Muscle of leg (tissue), 11 donors: ENCODE data around the gene ETFA. TPM values are rescaled to one million over a fixed set of nuclear protein-coding genes. Genes with fewer than 3 reads are reported as not detected.
"Not testable (repeated sequence)": the region's sequence is repeated elsewhere in the genome, so short reads cannot be mapped to it uniquely, and the experiment has no call there.

ENCODE experiments used
- DNase-seq: peaks from one replicate; pipeline ENCODE4 v3.0.0; 2013
- H3K27ac ChIP-seq: one replicate; pipeline ENCODE4 v1.5.1; 2013; ENCODE audit warnings: mild to moderate bottlenecking, low read length, control low read depth
- H3K27me3 ChIP-seq: one replicate; pipeline ENCODE4 v1.6.1; 2013; ENCODE audit warnings: low read length; ENCODE audit not compliant: control insufficient read depth, insufficient read depth
- H3K36me3 ChIP-seq: one replicate; pipeline ENCODE4 v1.6.1; 2013; ENCODE audit warnings: low read length; ENCODE audit not compliant: control insufficient read depth, insufficient read depth
- H3K4me1 ChIP-seq: one replicate; pipeline ENCODE4 v1.6.1; 2013; ENCODE audit warnings: low read length; ENCODE audit not compliant: control insufficient read depth, insufficient read depth
- H3K4me3 ChIP-seq: one replicate; pipeline ENCODE4 v1.5.1; 2013; ENCODE audit warnings: low read length, control low read depth
- H3K9me3 ChIP-seq: replicated peaks from 2 replicates; pipeline ENCODE4 v1.6.1; 2013; ENCODE audit warnings: low read depth, low read length; ENCODE audit not compliant: control insufficient read depth
- WGBS: methylation state at CpG from one replicate; pipeline ENCODE4 v1.1.5; 2013; ENCODE audit warnings: missing lambda C conversion rate; ENCODE audit not compliant: insufficient coverage; 5-methylcytosine and 5-hydroxymethylcytosine counted together
- polyA plus RNA-seq, 8 donors: library from polyadenylated mRNA; unstranded; fragments of 120-200 nt; gene quantifications; one replicate each; pipeline versions ENCODE4 v1.2.1 to v1.2.3, GENCODE V29; 2013; ENCODE audit warnings: inconsistent platforms in 1 of 8, low replicate concordance in 1 of 8; ENCODE audit not compliant: insufficient read length in 8 of 8, insufficient read depth in 1 of 8
- total RNA-seq: library from RNA; stranded (reverse); fragments of 120-200 nt; gene quantifications from one replicate; pipeline ENCODE4 v1.2.4, GENCODE V29; 2013

ETFA gene
- total and polyA plus RNA-seq, 9 donors = 112 to 141 (median 119) TPM

- Histone ChIP-seq H3K4me1 (no peaks in the 10 kb centered on the region), H3K36me3 (no peaks in the 10 kb centered on the region), H3K4me3 (no peak overlapping the region), H3K27ac (no peak overlapping the region), H3K9me3 (no peaks in the 10 kb centered on the region), H3K27me3 (peaks cover 59% of the 10 kb centered on the region)
- 69% methylated on average over 5 of the region's 8 CpGs for WGBS
- DNase-seq = no peak
Measured at GRCh38 chr15:76327191-76328105, 16.2 kb upstream of the ETFA start.

GRCh38 chr15:76325704-76326103, 14.4 kb upstream of the ETFA start:
- H3K27me3 ChIP-seq = peaks cover 63% of the 10 kb centered on the region
- WGBS = no CpG with 5 or more reads among the region's 2 CpGs

GRCh38 chr15:76324066-76324465, 12.8 kb upstream of the ETFA start:
- no peak overlapping the region for H3K4me3 ChIP-seq
- WGBS = no CpG with 5 or more reads among the region's 3 CpGs
- no peak for DNase-seq
- H3K4me1 ChIP-seq = no peaks in the 10 kb centered on the region
- no peaks in the 10 kb centered on the region for H3K9me3 ChIP-seq
- no peak overlapping the region for H3K27ac ChIP-seq
- H3K36me3 ChIP-seq = no peaks in the 10 kb centered on the region
- peaks cover 57% of the 10 kb centered on the region for H3K27me3 ChIP-seq

More at GRCh38 chr15:76325704-76326103, 14.4 kb upstream of the ETFA start:
- Histone ChIP-seq H3K4me1 (no peaks in the 10 kb centered on the region), H3K9me3 (no peaks in the 10 kb centered on the region), H3K4me3 (no peak overlapping the region), H3K36me3 (no peaks in the 10 kb centered on the region), H3K27ac (no peak overlapping the region)
- no peak for DNase-seq

GRCh38 chr15:76321602-76322001, 10.3 kb upstream of the ETFA start:
- H3K4me1 ChIP-seq = no peaks in the 10 kb centered on the region
- H3K9me3 ChIP-seq = no peaks in the 10 kb centered on the region
- 64% methylated on average over 3 of the region's 5 CpGs for WGBS
- no peak overlapping the region for H3K27ac ChIP-seq
- peaks cover 43% of the 10 kb centered on the region for H3K27me3 ChIP-seq
- H3K36me3 ChIP-seq = no peaks in the 10 kb centered on the region
- DNase-seq = no peak
- no peak overlapping the region for H3K4me3 ChIP-seq

- no peak overlapping the region for H3K27ac ChIP-seq
- H3K36me3 ChIP-seq = no peaks in the 10 kb centered on the region
- no peak overlapping the region for H3K4me3 ChIP-seq
- DNase-seq = no peak
- H3K9me3 ChIP-seq = no peaks in the 10 kb centered on the region
- WGBS = 37% methylated on average over 2 of the region's 10 CpGs
- no peaks in the 10 kb centered on the region for H3K4me1 ChIP-seq
- H3K27me3 ChIP-seq = peaks cover 39% of the 10 kb centered on the region
Measured at GRCh38 chr15:76321171-76321570, 9.9 kb upstream of the ETFA start.

- no peaks in the 10 kb centered on the region for H3K36me3 ChIP-seq
- H3K4me3 ChIP-seq = no peak overlapping the region
- WGBS = no CpG with 5 or more reads among the region's 6 CpGs
- no peaks in the 10 kb centered on the region for H3K4me1 ChIP-seq
- no peak for DNase-seq
- no peak overlapping the region for H3K27ac ChIP-seq
- no peaks in the 10 kb centered on the region for H3K9me3 ChIP-seq
- peaks cover 36% of the 10 kb centered on the region for H3K27me3 ChIP-seq
Measured at GRCh38 chr15:76320012-76320411, 8.7 kb upstream of the ETFA start.

- DNase-seq = no peak
- Histone ChIP-seq H3K9me3 (no peaks in the 10 kb centered on the region), H3K4me3 (no peak overlapping the region), H3K27me3 (peaks cover 4% of the 10 kb centered on the region), H3K27ac (no peak overlapping the region), H3K4me1 (peaks cover 6% of the 10 kb centered on the region), H3K36me3 (no peaks in the 10 kb centered on the region)
- WGBS = no CpG with 5 or more reads among the region's 5 CpGs
Measured at GRCh38 chr15:76313731-76314130, 2.5 kb upstream of the ETFA start.

GRCh38 chr15:76313175-76313567, 1.9 kb upstream of the ETFA start:
- WGBS = 90% methylated on average over 4 of the region's 4 CpGs
- H3K27ac ChIP-seq = not testable (repeated sequence)

GRCh38 chr15:76312540-76313174, 1.4 kb upstream of the ETFA start:
- Histone ChIP-seq H3K27ac (no peak overlapping the region), H3K36me3 (no peaks in the 10 kb centered on the region), H3K4me3 (no peak overlapping the region), H3K27me3 (peaks cover 4% of the 10 kb centered on the region), H3K9me3 (no peaks in the 10 kb centered on the region), H3K4me1 (peaks cover 6% of the 10 kb centered on the region)
- whole genome bisulfite sequencing = 81% methylated on average over 6 of the region's 7 CpGs
- DNase-seq = no peak

More at GRCh38 chr15:76313175-76313567, 1.9 kb upstream of the ETFA start:
- H3K27me3 ChIP-seq, H3K4me1 ChIP-seq, DNase-seq, H3K36me3 ChIP-seq, H3K9me3 ChIP-seq, H3K4me3 ChIP-seq: not testable (repeated sequence)

GRCh38 chr15:76310475-76311099, 682 bp downstream of the ETFA start:
- peaks cover 4% of the 10 kb centered on the region for H3K27me3 ChIP-seq
- no peaks in the 10 kb centered on the region for H3K9me3 ChIP-seq
- H3K4me3 ChIP-seq = peak overlapping the region; percentile 87
- no peaks in the 10 kb centered on the region for H3K36me3 ChIP-seq
- peak; percentile 43 for DNase-seq
- WGBS = 0% methylated on average over 9 of the region's 16 CpGs
- H3K27ac ChIP-seq = peak overlapping the region; percentile 85
- H3K4me1 ChIP-seq = peaks cover 6% of the 10 kb centered on the region
